NB4 (cell line): ENCODE measurements around the gene ISG15.

Source experiments
- MAX ChIP-seq: IDR thresholded peaks from 2 replicates; pipeline ENCODE4 v1.6.1; 2011; ENCODE audit warnings: low read depth, low read length
- MYC ChIP-seq: IDR thresholded peaks from 2 replicates; pipeline ENCODE4 v1.6.1; 2011; ENCODE audit warnings: low read depth, low read length
- POLR2A ChIP-seq: IDR thresholded peaks from 2 replicates; pipeline ENCODE4 v1.6.1; 2011; ENCODE audit warnings: mild to moderate bottlenecking; ENCODE audit not compliant: insufficient read length; ENCODE audit errors: extremely low read depth
- TF ChIP-seq, protein P1 (sequence below): IDR thresholded peaks from one replicate; pipeline ENCODE4 v1.5.1; 2012; ENCODE audit warnings: low read depth, low read length

- TF ChIP-seq, protein P1, sequence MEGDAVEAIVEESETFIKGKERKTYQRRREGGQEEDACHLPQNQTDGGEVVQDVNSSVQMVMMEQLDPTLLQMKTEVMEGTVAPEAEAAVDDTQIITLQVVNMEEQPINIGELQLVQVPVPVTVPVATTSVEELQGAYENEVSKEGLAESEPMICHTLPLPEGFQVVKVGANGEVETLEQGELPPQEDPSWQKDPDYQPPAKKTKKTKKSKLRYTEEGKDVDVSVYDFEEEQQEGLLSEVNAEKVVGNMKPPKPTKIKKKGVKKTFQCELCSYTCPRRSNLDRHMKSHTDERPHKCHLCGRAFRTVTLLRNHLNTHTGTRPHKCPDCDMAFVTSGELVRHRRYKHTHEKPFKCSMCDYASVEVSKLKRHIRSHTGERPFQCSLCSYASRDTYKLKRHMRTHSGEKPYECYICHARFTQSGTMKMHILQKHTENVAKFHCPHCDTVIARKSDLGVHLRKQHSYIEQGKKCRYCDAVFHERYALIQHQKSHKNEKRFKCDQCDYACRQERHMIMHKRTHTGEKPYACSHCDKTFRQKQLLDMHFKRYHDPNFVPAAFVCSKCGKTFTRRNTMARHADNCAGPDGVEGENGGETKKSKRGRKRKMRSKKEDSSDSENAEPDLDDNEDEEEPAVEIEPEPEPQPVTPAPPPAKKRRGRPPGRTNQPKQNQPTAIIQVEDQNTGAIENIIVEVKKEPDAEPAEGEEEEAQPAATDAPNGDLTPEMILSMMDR = no peak
- TF ChIP-seq POLR2A (no peak), MYC (no peak), MAX (no peak)
Measured at GRCh38 chr1:1046243-1046642, 32.9 kb downstream of the ISG15 start.
